ENCODE data around the gene AAR2. TPM values are rescaled to one million over a fixed set of nuclear protein-coding genes. Genes with fewer than 3 reads are reported as not detected.
A peak's percentile ranks its signal among the peaks of the same experiment; 100 is the strongest.

Gene AAR2
- total and polyA plus RNA-seq, 7 experiments from 2014 or later = 18.2 to 55.8 (median 24.3) TPM

DNA sequence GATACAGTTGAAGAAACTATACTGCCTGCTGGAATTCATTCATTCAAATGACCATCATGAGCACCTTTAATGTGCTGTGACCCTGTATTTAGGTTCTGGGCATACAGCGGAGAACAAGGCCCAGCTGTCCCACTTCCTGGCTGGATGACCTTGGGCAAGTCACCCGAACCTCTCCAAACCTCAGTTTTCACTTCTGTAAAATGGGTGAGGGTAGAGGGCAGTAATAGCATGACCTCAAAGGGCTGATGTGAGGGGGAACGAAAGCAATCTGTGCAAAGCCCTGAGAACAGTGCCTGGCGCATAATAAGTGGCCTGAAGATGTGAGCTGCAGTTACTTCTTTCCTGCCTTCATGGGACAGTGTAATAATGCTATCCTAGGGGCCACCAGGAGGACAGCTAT lies 20.5 kb upstream of the AAR2 start:
- no peaks in the 10 kb centered on the region for H3K9me3 Mint-ChIP-seq
- intact Hi-C loops (cut with micrococcal nuclease) = no loop called here
- peaks cover 0 to 8% (median 0%) of the 10 kb centered on the region in 5 donors for H3K27me3 Mint-ChIP-seq
- Histone ChIP-seq H3K36me3 (ENCODE audit: control insufficient read depth in 2 of 3, insufficient read depth in 3 of 3, low read length in 3 of 3) (no peaks in the 10 kb centered on the region), H3K9me3 (ENCODE audit: control insufficient read depth in 2 of 3, low read length in 3 of 3) (no peaks in the 10 kb centered on the region), H3K4me1 (ENCODE audit: control insufficient read depth in 2 of 2, insufficient read depth in 2 of 2, low read length in 2 of 2) (no peaks in the 10 kb centered on the region), H3K4me3 (ENCODE audit: low read length) (no peak overlapping the region), H3K27ac (ENCODE audit: low read depth, low read length) (no peak overlapping the region), H3K27me3 (ENCODE audit: control insufficient read depth in 2 of 2, insufficient read depth in 2 of 2, low read length in 2 of 2) (no peaks in the 10 kb centered on the region)
- no peak overlapping the region for H3K4me3 Mint-ChIP-seq
- ChIA-PET CTCF (interaction anchor here (1.0 to 1.1 kb wide), 3 partner anchors 13 to 19 kb away, joined by 3 to 4 read pairs (median 3); no protein-coding TSS in a partner anchor), POLR2A (no interaction called here)
- ATAC-seq = no peak
- no peaks in the 10 kb centered on the region for H3K4me1 Mint-ChIP-seq
- no peak overlapping the region for H3K27ac Mint-ChIP-seq
- no peak for DNase-seq
- no peaks in the 10 kb centered on the region for H3K36me3 Mint-ChIP-seq

DNA sequence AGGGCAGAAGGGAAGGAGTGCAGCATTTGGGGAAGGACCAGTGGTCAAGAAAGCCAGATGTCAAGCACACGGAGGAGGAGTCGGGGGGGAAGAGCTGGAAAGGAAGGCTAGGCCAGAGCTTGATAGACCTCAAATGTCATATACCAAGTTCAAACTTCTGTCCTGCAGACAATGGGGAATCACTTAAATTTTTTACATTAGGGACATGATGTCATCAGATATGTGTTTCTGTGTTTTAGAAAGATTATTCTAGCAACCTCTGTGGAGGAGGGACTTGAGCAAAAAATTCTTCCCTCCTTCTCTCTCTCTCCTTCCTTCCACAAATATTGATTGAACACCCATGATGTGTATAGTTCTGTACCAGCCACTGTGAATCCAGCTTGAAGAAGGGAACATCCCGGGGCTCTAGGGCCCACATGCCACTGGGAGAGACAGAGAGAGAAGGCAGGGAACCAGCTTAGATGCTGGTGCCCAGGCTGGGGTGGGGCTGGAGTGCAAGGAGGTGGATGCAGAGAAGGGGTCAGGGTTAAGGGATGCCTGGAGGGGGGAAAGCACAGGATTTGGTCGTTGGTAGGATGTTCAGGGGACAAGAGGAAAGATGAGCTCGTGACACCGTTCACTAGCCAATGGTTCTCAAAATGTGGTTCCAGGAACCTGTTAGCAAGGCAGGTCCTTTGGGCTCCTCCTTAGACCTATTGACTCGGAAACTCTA lies 19.8 kb upstream of the AAR2 start:
- Mint-ChIP-seq H3K27me3 (peaks cover 0 to 8% (median 0%) of the 10 kb centered on the region in 5 donors), H3K36me3 (no peaks in the 10 kb centered on the region), H3K4me1 (no peaks in the 10 kb centered on the region), H3K27ac (no peak overlapping the region), H3K4me3 (no peak overlapping the region), H3K9me3 (no peaks in the 10 kb centered on the region)
- CTCF ChIA-PET = interaction anchor here (1.0 to 1.7 kb wide), 4 partner anchors 9 to 20 kb away, joined by 3 to 5 read pairs (median 4); no protein-coding TSS in a partner anchor
- H3K27ac ChIP-seq (ENCODE audit: low read depth, low read length) = no peak overlapping the region
- ATAC-seq (no peak), DNase-seq (no peak)
- no peaks in the 10 kb centered on the region for H3K36me3 ChIP-seq (ENCODE audit: control insufficient read depth in 2 of 3, insufficient read depth in 3 of 3, low read length in 3 of 3)
- H3K9me3 ChIP-seq (ENCODE audit: control insufficient read depth in 2 of 3, low read length in 3 of 3) = no peaks in the 10 kb centered on the region
- POLR2A ChIA-PET = no interaction called here
- no peaks in the 10 kb centered on the region for H3K27me3 ChIP-seq (ENCODE audit: control insufficient read depth in 2 of 2, insufficient read depth in 2 of 2, low read length in 2 of 2)
- intact Hi-C loops (cut with micrococcal nuclease) = no loop called here
- H3K4me1 ChIP-seq (ENCODE audit: control insufficient read depth in 2 of 2, insufficient read depth in 2 of 2, low read length in 2 of 2) = no peaks in the 10 kb centered on the region
- H3K4me3 ChIP-seq (ENCODE audit: low read length) = no peak overlapping the region

DNA sequence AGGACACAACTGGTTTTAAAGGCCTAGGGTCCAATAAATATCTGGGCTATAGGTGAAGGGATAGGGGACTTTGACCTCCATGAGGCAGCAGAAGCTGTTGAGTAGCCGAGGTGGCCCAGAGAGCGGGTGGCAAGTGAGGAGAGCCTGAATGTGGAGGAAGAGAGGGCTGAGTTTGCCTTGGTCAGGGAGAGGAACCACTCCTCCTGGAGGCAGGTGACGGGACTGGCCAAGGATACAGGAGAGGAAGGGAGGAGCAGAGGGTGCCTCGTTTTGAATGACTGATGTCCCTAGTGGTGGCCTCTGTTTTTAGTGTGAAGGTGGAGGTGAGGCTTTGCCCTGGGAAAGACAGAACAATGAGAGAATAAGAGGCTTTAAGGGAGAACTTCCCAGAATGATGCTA lies 19.1 kb upstream of the AAR2 start:
- no peak overlapping the region for H3K4me3 ChIP-seq (ENCODE audit: low read length)
- no peaks in the 10 kb centered on the region for H3K4me1 ChIP-seq (ENCODE audit: control insufficient read depth in 2 of 2, insufficient read depth in 2 of 2, low read length in 2 of 2)
- no peak overlapping the region for H3K27ac ChIP-seq (ENCODE audit: low read depth, low read length)
- H3K36me3 ChIP-seq (ENCODE audit: control insufficient read depth in 2 of 3, insufficient read depth in 3 of 3, low read length in 3 of 3) = no peaks in the 10 kb centered on the region
- DNase-seq (no peak), ATAC-seq (no peak)
- POLR2A ChIA-PET = no interaction called here
- H3K9me3 ChIP-seq (ENCODE audit: control insufficient read depth in 2 of 3, low read length in 3 of 3) = no peaks in the 10 kb centered on the region
- no peaks in the 10 kb centered on the region for H3K27me3 ChIP-seq (ENCODE audit: control insufficient read depth in 2 of 2, insufficient read depth in 2 of 2, low read length in 2 of 2)
- peak overlapping the region in 1 of 9 donors; percentile 60 for H3K27ac Mint-ChIP-seq
- no peaks in the 10 kb centered on the region for H3K36me3 Mint-ChIP-seq
- H3K27me3 Mint-ChIP-seq = peaks cover 0 to 8% (median 0%) of the 10 kb centered on the region in 5 donors
- no peaks in the 10 kb centered on the region for H3K4me1 Mint-ChIP-seq
- CTCF ChIA-PET = interaction anchor here (1.7 kb wide), 1 partner anchor 9 kb away, joined by 5 read pairs; no protein-coding TSS in a partner anchor
- H3K4me3 Mint-ChIP-seq = no peak overlapping the region
- intact Hi-C loops (cut with micrococcal nuclease) = no loop called here
- no peaks in the 10 kb centered on the region for H3K9me3 Mint-ChIP-seq

DNA sequence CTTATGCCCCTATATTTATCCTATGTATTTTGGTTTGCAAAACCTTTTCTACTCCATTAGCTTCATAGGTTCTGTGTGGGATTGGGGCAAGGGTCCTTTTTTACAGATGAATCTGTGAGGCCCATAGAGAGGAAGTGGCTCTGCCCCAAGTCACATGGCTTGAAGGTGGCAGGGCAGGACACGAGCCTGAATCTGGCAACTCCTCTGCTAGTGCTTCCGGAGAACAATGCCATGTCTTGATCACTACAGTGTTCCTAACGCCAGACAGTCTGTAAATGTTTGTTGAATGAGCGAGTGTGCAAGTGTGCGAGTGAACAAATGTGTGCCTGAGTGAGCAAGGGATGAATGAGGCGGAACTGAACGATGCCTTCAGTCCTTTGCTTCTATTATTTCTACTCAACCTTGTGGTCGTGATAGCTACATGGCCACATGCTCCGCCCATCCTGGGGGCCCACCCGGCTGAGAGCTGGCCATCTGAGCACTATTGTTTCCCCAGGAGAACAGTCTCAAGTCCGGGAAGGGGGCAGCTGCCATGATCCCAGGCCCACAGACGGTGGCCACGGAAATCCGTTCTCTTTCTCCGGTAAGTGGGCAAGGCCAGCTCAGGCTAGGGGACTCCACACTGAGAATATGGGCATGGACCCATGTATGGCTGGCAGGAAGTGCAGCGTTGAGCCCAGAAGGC lies 17.8 kb upstream of the AAR2 start:
- H3K27ac Mint-ChIP-seq = peak overlapping the region in 1 of 9 donors; percentile 86
- H3K36me3 Mint-ChIP-seq = no peaks in the 10 kb centered on the region
- Histone ChIP-seq H3K27ac (ENCODE audit: low read depth, low read length) (no peak overlapping the region), H3K4me1 (ENCODE audit: control insufficient read depth in 2 of 2, insufficient read depth in 2 of 2, low read length in 2 of 2) (no peaks in the 10 kb centered on the region), H3K36me3 (ENCODE audit: control insufficient read depth in 2 of 3, insufficient read depth in 3 of 3, low read length in 3 of 3) (no peaks in the 10 kb centered on the region), H3K27me3 (ENCODE audit: control insufficient read depth in 2 of 2, insufficient read depth in 2 of 2, low read length in 2 of 2) (no peaks in the 10 kb centered on the region), H3K9me3 (ENCODE audit: control insufficient read depth in 2 of 3, low read length in 3 of 3) (no peaks in the 10 kb centered on the region), H3K4me3 (ENCODE audit: low read length) (no peak overlapping the region)
- H3K27me3 Mint-ChIP-seq = peaks cover 0 to 8% (median 0%) of the 10 kb centered on the region in 5 donors
- ATAC-seq (no peak), DNase-seq (no peak)
- ChIA-PET CTCF (interaction anchor here (0.9 to 1.7 kb wide), 2 partner anchors 7 to 16 kb away, joined by 3 to 5 read pairs; no protein-coding TSS in a partner anchor), POLR2A (no interaction called here)
- intact Hi-C loops (cut with micrococcal nuclease) = no loop called here
- no peaks in the 10 kb centered on the region for H3K9me3 Mint-ChIP-seq
- H3K4me3 Mint-ChIP-seq = no peak overlapping the region
- H3K4me1 Mint-ChIP-seq = no peaks in the 10 kb centered on the region

DNA sequence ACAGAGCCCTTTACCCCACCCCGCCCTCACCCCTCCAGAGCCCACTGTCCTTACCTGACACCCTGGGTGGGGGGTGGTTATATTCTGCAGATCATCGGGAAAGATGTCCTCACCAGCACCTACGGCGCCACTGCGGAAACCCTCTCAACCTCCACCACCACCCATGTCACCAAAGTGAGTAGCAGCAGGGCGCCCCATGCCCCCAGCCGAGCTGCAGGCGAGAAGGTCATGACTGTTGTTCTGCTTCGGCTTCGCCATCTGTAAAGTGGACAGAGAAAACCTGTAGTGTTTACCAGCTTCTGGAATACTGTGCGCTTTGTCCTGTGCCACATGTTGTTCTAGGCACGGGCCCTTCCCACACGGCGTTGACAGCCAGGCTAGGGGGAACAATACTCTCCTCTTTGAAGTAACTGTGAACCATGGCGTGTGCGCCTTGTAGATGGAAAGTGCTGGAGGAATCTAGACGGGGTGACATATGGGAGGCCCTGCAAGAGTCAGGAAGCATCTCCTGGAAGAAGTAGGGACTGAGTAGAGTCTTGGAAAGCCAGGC lies 16.5 kb upstream of the AAR2 start:
- intact Hi-C loops (cut with micrococcal nuclease) = no loop called here
- no peak overlapping the region for H3K27ac Mint-ChIP-seq
- ChIA-PET CTCF (no interaction called here), POLR2A (no interaction called here)
- H3K9me3 Mint-ChIP-seq = no peaks in the 10 kb centered on the region
- DNase-seq (no peak), ATAC-seq (no peak)
- H3K4me3 Mint-ChIP-seq = no peak overlapping the region
- H3K36me3 Mint-ChIP-seq = no peaks in the 10 kb centered on the region
- Histone ChIP-seq H3K27me3 (ENCODE audit: control insufficient read depth in 2 of 2, insufficient read depth in 2 of 2, low read length in 2 of 2) (no peaks in the 10 kb centered on the region), H3K4me3 (ENCODE audit: low read length) (no peak overlapping the region), H3K9me3 (ENCODE audit: control insufficient read depth in 2 of 3, low read length in 3 of 3) (no peaks in the 10 kb centered on the region), H3K4me1 (ENCODE audit: control insufficient read depth in 2 of 2, insufficient read depth in 2 of 2, low read length in 2 of 2) (no peaks in the 10 kb centered on the region), H3K36me3 (ENCODE audit: control insufficient read depth in 2 of 3, insufficient read depth in 3 of 3, low read length in 3 of 3) (no peaks in the 10 kb centered on the region), H3K27ac (ENCODE audit: low read depth, low read length) (no peak overlapping the region)
- no peaks in the 10 kb centered on the region for H3K4me1 Mint-ChIP-seq
- H3K27me3 Mint-ChIP-seq = peaks cover 0 to 8% (median 0%) of the 10 kb centered on the region in 5 donors

DNA sequence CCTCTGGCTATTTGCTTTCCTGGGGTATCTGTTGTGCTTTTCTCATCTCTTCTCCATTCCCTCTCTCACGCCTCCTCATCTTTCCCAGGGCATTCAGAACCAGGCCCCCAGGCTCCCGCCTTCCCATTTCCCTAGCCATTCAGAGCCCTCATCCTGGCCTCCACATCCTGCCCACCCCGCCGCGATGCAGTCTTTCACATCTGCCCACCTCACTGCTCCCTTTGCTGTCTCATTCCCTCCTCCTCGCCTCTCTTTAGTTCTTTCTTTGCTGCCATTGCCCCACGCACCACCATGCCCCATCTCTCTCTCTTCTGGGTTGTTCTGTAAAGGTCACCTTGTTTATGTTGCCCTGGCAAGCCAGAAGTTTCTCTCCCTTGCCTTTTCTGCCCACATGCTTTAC lies 10.6 kb upstream of the AAR2 start:
- H3K27me3 ChIP-seq (ENCODE audit: control insufficient read depth in 2 of 2, insufficient read depth in 2 of 2, low read length in 2 of 2) = no peaks in the 10 kb centered on the region
- no peaks in the 10 kb centered on the region for H3K36me3 Mint-ChIP-seq
- no peak overlapping the region for H3K27ac ChIP-seq (ENCODE audit: low read depth, low read length)
- intact Hi-C loops (cut with micrococcal nuclease) = no loop called here
- peaks cover 0 to 12% (median 6%) of the 10 kb centered on the region in 5 donors for H3K27me3 Mint-ChIP-seq
- H3K9me3 ChIP-seq (ENCODE audit: control insufficient read depth in 2 of 3, low read length in 3 of 3) = no peaks in the 10 kb centered on the region
- H3K36me3 ChIP-seq (ENCODE audit: control insufficient read depth in 2 of 3, insufficient read depth in 3 of 3, low read length in 3 of 3) = no peaks in the 10 kb centered on the region
- no peak overlapping the region for H3K27ac Mint-ChIP-seq
- DNase-seq (no peak), ATAC-seq (no peak)
- POLR2A ChIA-PET = no interaction called here
- peaks cover 1 to 28% (median 22%) of the 10 kb centered on the region in 7 donors for H3K4me1 Mint-ChIP-seq
- H3K4me1 ChIP-seq (ENCODE audit: control insufficient read depth in 2 of 2, insufficient read depth in 2 of 2, low read length in 2 of 2) = peaks cover 0 to 4% of the 10 kb centered on the region in 2 donors
- CTCF ChIA-PET = interaction anchor here (1.7 kb wide), 1 partner anchor 8 kb away, joined by 5 read pairs; no protein-coding TSS in a partner anchor
- peaks cover 0 to 2% (median 0%) of the 10 kb centered on the region in 11 donors for H3K9me3 Mint-ChIP-seq
- no peak overlapping the region for H3K4me3 ChIP-seq (ENCODE audit: low read length)
- H3K4me3 Mint-ChIP-seq = no peak overlapping the region

Measured in naive thymus-derived CD4-positive, alpha-beta T cell (primary cell).